ENCODE results near the gene IGF1.
"Not testable (repeated sequence)": the region's sequence is repeated elsewhere in the genome, so short reads cannot be mapped to it uniquely, and the experiment has no call there.

The IGF1 gene

DNA sequence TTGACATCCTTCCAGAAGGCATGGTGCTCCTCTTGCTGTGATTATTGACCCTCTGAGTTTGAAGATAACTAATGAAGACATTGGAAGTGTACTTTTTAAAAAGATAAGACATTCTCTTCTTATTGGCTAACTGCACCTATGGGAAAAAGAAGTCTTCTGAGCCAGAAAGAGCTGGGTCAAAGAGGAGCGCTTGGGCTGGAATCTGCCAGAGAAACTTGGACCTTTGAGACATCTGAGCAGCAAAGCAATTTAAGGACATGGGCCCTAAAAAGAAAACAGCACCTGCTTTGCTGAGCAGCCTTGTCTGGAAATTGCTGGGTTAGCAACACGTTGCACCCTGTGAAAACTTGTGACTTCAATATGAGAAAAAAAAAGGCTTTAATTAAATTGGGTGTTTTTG is 27.8 kb downstream of the IGF1 start:
- no CpG with 5 or more reads among the region's 2 CpGs for WGBS, 2 donors (ENCODE audit: extremely low coverage in 2 of 2, insufficient read length in 2 of 2, insufficient replicate concordance in 1 of 2)
- no peak overlapping the region for H3K9ac ChIP-seq (ENCODE audit: low read depth, low read length, poor library complexity)
- no peak overlapping the region for H2AK5ac ChIP-seq (ENCODE audit: low read depth, low read length)
- no peak for DNase-seq (ENCODE audit: low spot score)
- H2BK12ac ChIP-seq (ENCODE audit: low read length): no peak overlapping the region
- no peak overlapping the region for H3K27ac ChIP-seq (replicated peaks; ENCODE audit: low read length)
- H3K18ac ChIP-seq (ENCODE audit: low read length): no peak overlapping the region
- no peak overlapping the region for H3K4me2 ChIP-seq (ENCODE audit: insufficient read depth, low read length, poor library complexity, severe bottlenecking)
- H3K4me1 ChIP-seq (ENCODE audit: control insufficient read depth in 2 of 2, insufficient read depth in 1 of 2, low read depth in 1 of 2, low read length in 2 of 2): no peaks in the 10 kb centered on the region
- H3K27me3 ChIP-seq (ENCODE audit: control insufficient read depth in 3 of 3, insufficient read depth in 3 of 3, low read depth in 1 of 3, low read length in 3 of 3): no peaks in the 10 kb centered on the region
- H3K23ac ChIP-seq (ENCODE audit: low read depth, low read length, poor library complexity): no peak overlapping the region
- no peak overlapping the region for H3K4ac ChIP-seq (ENCODE audit: low read length)
- no peak overlapping the region for H4K91ac ChIP-seq (ENCODE audit: low read depth, low read length, poor library complexity)
- H3K79me1 ChIP-seq (ENCODE audit: low read depth, low read length): no peaks in the 10 kb centered on the region
- H2AFZ ChIP-seq (ENCODE audit: low read length): no peak overlapping the region
- no peak overlapping the region for H3K14ac ChIP-seq (ENCODE audit: low read length)
- no peak overlapping the region for H2BK120ac ChIP-seq (ENCODE audit: low read depth, low read length)
- no peak overlapping the region for H3K4me3 ChIP-seq (ENCODE audit: low read length in 2 of 2)
- no peak overlapping the region for H2BK15ac ChIP-seq (ENCODE audit: low read length)
- no peak overlapping the region for H2BK5ac ChIP-seq (ENCODE audit: low read length)
- H4K8ac ChIP-seq (ENCODE audit: low read depth, low read length): no peak overlapping the region
- no peaks in the 10 kb centered on the region for H3K36me3 ChIP-seq (replicated peaks in 1 of 2; ENCODE audit: control insufficient read depth in 2 of 2, insufficient read depth in 2 of 2, low read length in 2 of 2)
- H3K9me3 ChIP-seq (replicated peaks in 1 of 2; ENCODE audit: control insufficient read depth in 2 of 2, insufficient read depth in 1 of 2, low read depth in 1 of 2, low read length in 2 of 2): no peaks in the 10 kb centered on the region

DNA sequence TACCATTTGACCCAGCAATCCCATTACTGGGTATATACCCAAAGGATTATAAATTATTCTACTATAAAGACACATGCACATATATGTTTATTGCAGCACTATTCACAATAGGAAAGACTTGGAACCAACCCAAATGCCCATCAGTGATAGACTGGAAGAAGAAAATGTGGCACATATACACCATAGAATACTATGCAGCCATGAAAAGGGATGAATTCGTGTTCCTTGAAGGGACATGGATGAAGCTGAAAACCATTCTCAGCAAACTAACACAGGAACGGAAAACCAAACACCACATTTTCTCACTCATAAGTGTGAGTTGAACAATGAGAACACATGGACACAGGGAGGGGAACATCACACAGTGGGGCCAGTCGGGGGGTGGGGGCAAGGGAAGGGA is 31.3 kb downstream of the IGF1 start:
- H3K27ac ChIP-seq (replicated peaks; ENCODE audit: low read length); H3K4ac ChIP-seq (ENCODE audit: low read length); H2BK15ac ChIP-seq (ENCODE audit: low read length); H4K8ac ChIP-seq (ENCODE audit: low read depth, low read length); H3K14ac ChIP-seq (ENCODE audit: low read length); H4K91ac ChIP-seq (ENCODE audit: low read depth, low read length, poor library complexity); H3K4me1 ChIP-seq (ENCODE audit: control insufficient read depth in 2 of 2, insufficient read depth in 1 of 2, low read depth in 1 of 2, low read length in 2 of 2); H2BK120ac ChIP-seq (ENCODE audit: low read depth, low read length); H3K23ac ChIP-seq (ENCODE audit: low read depth, low read length, poor library complexity); H3K9me3 ChIP-seq (replicated peaks in 1 of 2; ENCODE audit: control insufficient read depth in 2 of 2, insufficient read depth in 1 of 2, low read depth in 1 of 2, low read length in 2 of 2); H3K36me3 ChIP-seq (replicated peaks in 1 of 2; ENCODE audit: control insufficient read depth in 2 of 2, insufficient read depth in 2 of 2, low read length in 2 of 2); H2AFZ ChIP-seq (ENCODE audit: low read length); H3K27me3 ChIP-seq (ENCODE audit: control insufficient read depth in 3 of 3, insufficient read depth in 3 of 3, low read depth in 1 of 3, low read length in 3 of 3); H2AK5ac ChIP-seq (ENCODE audit: low read depth, low read length); H3K4me3 ChIP-seq (ENCODE audit: low read length in 2 of 2); H3K18ac ChIP-seq (ENCODE audit: low read length); H3K4me2 ChIP-seq (ENCODE audit: insufficient read depth, low read length, poor library complexity, severe bottlenecking); H2BK5ac ChIP-seq (ENCODE audit: low read length); H2BK12ac ChIP-seq (ENCODE audit: low read length); DNase-seq (ENCODE audit: low spot score); H3K79me1 ChIP-seq (ENCODE audit: low read depth, low read length); H3K9ac ChIP-seq (ENCODE audit: low read depth, low read length, poor library complexity): not testable (repeated sequence)
- no CpG with 5 or more reads among the region's 3 CpGs for WGBS, 2 donors (ENCODE audit: extremely low coverage in 2 of 2, insufficient read length in 2 of 2, insufficient replicate concordance in 1 of 2)

DNA sequence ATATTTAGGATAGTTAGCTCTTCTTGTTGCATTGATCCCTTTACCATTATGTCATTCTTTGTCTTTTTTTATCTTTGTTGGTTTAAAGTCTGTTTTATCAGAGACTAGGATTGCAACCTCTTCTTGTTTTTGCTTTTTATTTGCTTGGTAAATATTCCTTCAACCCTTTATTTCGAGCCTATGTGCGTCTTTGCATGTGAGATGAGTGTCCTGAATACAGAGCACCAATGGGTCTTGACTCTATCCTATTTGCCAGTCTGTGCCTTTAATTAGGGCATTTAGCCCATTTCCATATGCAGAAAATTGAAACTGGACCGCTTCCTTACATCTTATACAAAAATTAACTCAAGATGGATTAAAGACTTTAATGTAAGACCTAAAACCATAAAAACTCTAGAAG is 32.9 kb downstream of the IGF1 start:
- not testable (repeated sequence) for DNase-seq (ENCODE audit: low spot score); H3K79me1 ChIP-seq (ENCODE audit: low read depth, low read length); H3K27me3 ChIP-seq (ENCODE audit: control insufficient read depth in 3 of 3, insufficient read depth in 3 of 3, low read depth in 1 of 3, low read length in 3 of 3); H2AFZ ChIP-seq (ENCODE audit: low read length); H3K23ac ChIP-seq (ENCODE audit: low read depth, low read length, poor library complexity); H3K4me1 ChIP-seq (ENCODE audit: control insufficient read depth in 2 of 2, insufficient read depth in 1 of 2, low read depth in 1 of 2, low read length in 2 of 2); H2BK5ac ChIP-seq (ENCODE audit: low read length); H3K9me3 ChIP-seq (replicated peaks in 1 of 2; ENCODE audit: control insufficient read depth in 2 of 2, insufficient read depth in 1 of 2, low read depth in 1 of 2, low read length in 2 of 2); H3K4ac ChIP-seq (ENCODE audit: low read length); H3K4me3 ChIP-seq (ENCODE audit: low read length in 2 of 2); H2BK120ac ChIP-seq (ENCODE audit: low read depth, low read length); H3K36me3 ChIP-seq (replicated peaks in 1 of 2; ENCODE audit: control insufficient read depth in 2 of 2, insufficient read depth in 2 of 2, low read length in 2 of 2); H3K4me2 ChIP-seq (ENCODE audit: insufficient read depth, low read length, poor library complexity, severe bottlenecking); H2AK5ac ChIP-seq (ENCODE audit: low read depth, low read length); H3K27ac ChIP-seq (replicated peaks; ENCODE audit: low read length); H3K14ac ChIP-seq (ENCODE audit: low read length); H4K91ac ChIP-seq (ENCODE audit: low read depth, low read length, poor library complexity); H3K18ac ChIP-seq (ENCODE audit: low read length); H2BK12ac ChIP-seq (ENCODE audit: low read length); H4K8ac ChIP-seq (ENCODE audit: low read depth, low read length); H2BK15ac ChIP-seq (ENCODE audit: low read length); H3K9ac ChIP-seq (ENCODE audit: low read depth, low read length, poor library complexity)
- WGBS, 2 donors (ENCODE audit: extremely low coverage in 2 of 2, insufficient read length in 2 of 2, insufficient replicate concordance in 1 of 2): no CpG with 5 or more reads among the region's 3 CpGs

DNA sequence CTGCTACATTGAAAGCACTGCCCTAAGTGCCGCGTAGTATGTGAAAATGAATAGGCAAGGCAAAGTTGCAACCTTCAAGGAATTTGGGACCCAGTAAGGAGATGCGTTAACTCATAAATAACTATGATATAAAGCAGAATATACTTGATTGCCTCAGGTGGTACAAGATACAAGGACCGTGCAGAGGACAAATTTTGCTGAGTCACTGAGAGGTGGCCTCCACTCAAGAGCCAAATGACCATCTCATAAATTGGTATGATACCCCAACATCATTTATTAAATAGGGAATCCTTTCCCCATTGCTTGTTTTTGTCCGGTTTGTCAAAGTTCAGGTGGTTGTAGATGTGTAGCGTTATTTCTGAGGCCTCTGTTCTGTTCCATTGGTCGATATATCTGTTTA is 35.7 kb downstream of the IGF1 start:
- no CpG with 5 or more reads among the region's 7 CpGs for WGBS, 2 donors (ENCODE audit: extremely low coverage in 2 of 2, insufficient read length in 2 of 2, insufficient replicate concordance in 1 of 2)
- H3K18ac ChIP-seq (ENCODE audit: low read length): no peak overlapping the region
- no peaks in the 10 kb centered on the region for H3K9me3 ChIP-seq (replicated peaks in 1 of 2; ENCODE audit: control insufficient read depth in 2 of 2, insufficient read depth in 1 of 2, low read depth in 1 of 2, low read length in 2 of 2)
- H2AFZ ChIP-seq (ENCODE audit: low read length): no peak overlapping the region
- no peak overlapping the region for H3K4ac ChIP-seq (ENCODE audit: low read length)
- H3K4me1 ChIP-seq (ENCODE audit: control insufficient read depth in 2 of 2, insufficient read depth in 1 of 2, low read depth in 1 of 2, low read length in 2 of 2): no peaks in the 10 kb centered on the region
- no peaks in the 10 kb centered on the region for H3K27me3 ChIP-seq (ENCODE audit: control insufficient read depth in 3 of 3, insufficient read depth in 3 of 3, low read depth in 1 of 3, low read length in 3 of 3)
- H2AK5ac ChIP-seq (ENCODE audit: low read depth, low read length): no peak overlapping the region
- H3K4me2 ChIP-seq (ENCODE audit: insufficient read depth, low read length, poor library complexity, severe bottlenecking): no peak overlapping the region
- no peak overlapping the region for H3K14ac ChIP-seq (ENCODE audit: low read length)
- no peak overlapping the region for H3K4me3 ChIP-seq (ENCODE audit: low read length in 2 of 2)
- H4K8ac ChIP-seq (ENCODE audit: low read depth, low read length): no peak overlapping the region
- no peaks in the 10 kb centered on the region for H3K36me3 ChIP-seq (replicated peaks in 1 of 2; ENCODE audit: control insufficient read depth in 2 of 2, insufficient read depth in 2 of 2, low read length in 2 of 2)
- no peak overlapping the region for H2BK12ac ChIP-seq (ENCODE audit: low read length)
- no peak overlapping the region for H3K27ac ChIP-seq (replicated peaks; ENCODE audit: low read length)
- DNase-seq (ENCODE audit: low spot score): no peak
- no peak overlapping the region for H4K91ac ChIP-seq (ENCODE audit: low read depth, low read length, poor library complexity)
- no peak overlapping the region for H3K9ac ChIP-seq (ENCODE audit: low read depth, low read length, poor library complexity)
- no peak overlapping the region for H3K23ac ChIP-seq (ENCODE audit: low read depth, low read length, poor library complexity)
- no peaks in the 10 kb centered on the region for H3K79me1 ChIP-seq (ENCODE audit: low read depth, low read length)
- H2BK120ac ChIP-seq (ENCODE audit: low read depth, low read length): no peak overlapping the region
- H2BK15ac ChIP-seq (ENCODE audit: low read length): no peak overlapping the region
- H2BK5ac ChIP-seq (ENCODE audit: low read length): no peak overlapping the region
